MM.1S (cell line): ENCODE measurements around the gene RPS23.

Source experiments
- DNase-seq: peaks from one replicate; pipeline ENCODE4 v3.0.0-alpha.2; 2015
- H2AFZ ChIP-seq: fragments of 300-600 bp; sonication (generic); 2 replicates; pipeline ENCODE4 v1.6.0; 2016; ENCODE audit warnings: antibody characterized with exemption, low read length
- H3F3A ChIP-seq: fragments of 300-600 bp; sonication (generic); 2 replicates; pipeline ENCODE4 v1.6.1; 2016; ENCODE audit warnings: mild to moderate bottlenecking, antibody characterized with exemption, low read length, moderate library complexity, mixed read lengths; ENCODE audit not compliant: insufficient read depth
- H3K27ac ChIP-seq: fragments of 300-600 bp; sonication (generic); 2 replicates; pipeline ENCODE4 v1.5.1; 2016; ENCODE audit warnings: mild to moderate bottlenecking, low read length
- H3K27me3 ChIP-seq: fragments of 300-600 bp; sonication (generic); replicated peaks from 2 replicates; pipeline ENCODE4 v1.6.0; 2016; ENCODE audit warnings: low read length; ENCODE audit not compliant: insufficient read depth
- H3K36me3 ChIP-seq: fragments of 300-600 bp; sonication (generic); replicated peaks from 2 replicates; pipeline ENCODE4 v1.6.1; 2016; ENCODE audit warnings: mild to moderate bottlenecking, low read length, mixed read lengths; ENCODE audit not compliant: insufficient read depth
- H3K4me1 ChIP-seq: fragments of 300-600 bp; sonication (generic); 2 replicates; pipeline ENCODE4 v1.6.1; 2016; ENCODE audit warnings: low read length, mixed read lengths
- H3K4me2 ChIP-seq: fragments of 300-600 bp; sonication (generic); 2 replicates; pipeline ENCODE4 v1.6.0; 2016; ENCODE audit warnings: low read depth, low read length
- H3K4me3 ChIP-seq: fragments of 300-600 bp; sonication (generic); 2 replicates; pipeline ENCODE4 v1.5.1; 2016; ENCODE audit warnings: low read length, mixed read lengths
- H3K79me2 ChIP-seq: fragments of 300-600 bp; sonication (generic); 2 replicates; pipeline ENCODE4 v1.6.1; 2016; ENCODE audit warnings: mixed run types, low read length, mixed read lengths
- H3K9ac ChIP-seq: fragments of 300-600 bp; sonication (generic); 2 replicates; pipeline ENCODE4 v1.6.1; 2016; ENCODE audit warnings: low read length, mixed read lengths
- H3K9me2 ChIP-seq: fragments of 300-600 bp; sonication (generic); replicated peaks from 2 replicates; pipeline ENCODE4 v1.6.1; 2016; ENCODE audit warnings: mild to moderate bottlenecking, low read length, mixed read lengths; ENCODE audit not compliant: insufficient read depth
- H3K9me3 ChIP-seq: fragments of 300-600 bp; sonication (generic); replicated peaks from 2 replicates; pipeline ENCODE4 v1.6.1; 2016; ENCODE audit warnings: mild to moderate bottlenecking, low read length, mixed read lengths; ENCODE audit not compliant: insufficient read depth
- H4K20me1 ChIP-seq: fragments of 300-600 bp; sonication (generic); 2 replicates; pipeline ENCODE4 v1.6.1; 2016; ENCODE audit warnings: mild to moderate bottlenecking, low read length, moderate library complexity, mixed read lengths; ENCODE audit not compliant: insufficient read depth
- EZH2 ChIP-seq: fragments of 300-600 bp; sonication (generic); optimal IDR thresholded peaks from 2 replicates; pipeline ENCODE3; 2017; ENCODE audit warnings: low read depth, mild to moderate bottlenecking, antibody characterized with exemption, low read length, mixed read lengths
- EZH2phosphoT487 ChIP-seq: fragments of 300-600 bp; sonication (generic); IDR thresholded peaks from 2 replicates; pipeline ENCODE4 v1.6.1; 2018; ENCODE audit warnings: antibody characterized with exemption, low read length
- TF ChIP-seq, protein P1 (sequence below): fragments of 300-600 bp; sonication (generic); IDR thresholded peaks from 2 replicates; pipeline ENCODE4 v1.5.1; 2016; ENCODE audit warnings: antibody characterized with exemption, low read length, mixed read lengths

The RPS23 gene

DNA sequence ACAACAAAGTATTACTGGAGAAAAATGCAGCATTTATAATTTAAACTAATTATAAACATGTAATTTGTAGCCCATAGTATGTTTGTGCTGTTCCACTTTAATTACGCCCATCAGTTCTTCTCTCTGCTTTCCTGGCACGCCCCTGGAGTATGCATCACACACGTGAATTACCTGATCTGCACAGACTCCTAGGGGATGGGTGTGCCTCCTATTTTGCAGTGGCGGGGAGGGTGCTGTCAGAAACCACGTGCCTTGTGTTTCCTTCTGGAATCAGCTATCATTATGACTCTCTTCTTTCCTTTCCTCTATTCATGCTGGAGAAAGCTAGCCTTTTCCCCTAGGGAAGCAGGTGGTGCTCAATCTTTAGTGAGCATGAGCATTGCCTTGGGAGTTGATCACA is 43.3 kb downstream of the RPS23 start:
- TF ChIP-seq EZH2 (no peak), EZH2phosphoT487 (no peak)
- TF ChIP-seq, protein P1, sequence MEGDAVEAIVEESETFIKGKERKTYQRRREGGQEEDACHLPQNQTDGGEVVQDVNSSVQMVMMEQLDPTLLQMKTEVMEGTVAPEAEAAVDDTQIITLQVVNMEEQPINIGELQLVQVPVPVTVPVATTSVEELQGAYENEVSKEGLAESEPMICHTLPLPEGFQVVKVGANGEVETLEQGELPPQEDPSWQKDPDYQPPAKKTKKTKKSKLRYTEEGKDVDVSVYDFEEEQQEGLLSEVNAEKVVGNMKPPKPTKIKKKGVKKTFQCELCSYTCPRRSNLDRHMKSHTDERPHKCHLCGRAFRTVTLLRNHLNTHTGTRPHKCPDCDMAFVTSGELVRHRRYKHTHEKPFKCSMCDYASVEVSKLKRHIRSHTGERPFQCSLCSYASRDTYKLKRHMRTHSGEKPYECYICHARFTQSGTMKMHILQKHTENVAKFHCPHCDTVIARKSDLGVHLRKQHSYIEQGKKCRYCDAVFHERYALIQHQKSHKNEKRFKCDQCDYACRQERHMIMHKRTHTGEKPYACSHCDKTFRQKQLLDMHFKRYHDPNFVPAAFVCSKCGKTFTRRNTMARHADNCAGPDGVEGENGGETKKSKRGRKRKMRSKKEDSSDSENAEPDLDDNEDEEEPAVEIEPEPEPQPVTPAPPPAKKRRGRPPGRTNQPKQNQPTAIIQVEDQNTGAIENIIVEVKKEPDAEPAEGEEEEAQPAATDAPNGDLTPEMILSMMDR, result no peak
- Histone ChIP-seq H3K36me3 (no peaks in the 10 kb centered on the region), H3K4me2 (no peak overlapping the region), H2AFZ (no peak overlapping the region), H3F3A (no peaks in the 10 kb centered on the region), H3K9ac (no peak overlapping the region), H3K4me3 (no peak overlapping the region), H3K4me1 (no peaks in the 10 kb centered on the region), H4K20me1 (no peaks in the 10 kb centered on the region), H3K27me3 (no peaks in the 10 kb centered on the region), H3K9me3 (no peaks in the 10 kb centered on the region), H3K79me2 (no peaks in the 10 kb centered on the region), H3K9me2 (no peaks in the 10 kb centered on the region), H3K27ac (no peak overlapping the region)
- no peak for DNase-seq

DNA sequence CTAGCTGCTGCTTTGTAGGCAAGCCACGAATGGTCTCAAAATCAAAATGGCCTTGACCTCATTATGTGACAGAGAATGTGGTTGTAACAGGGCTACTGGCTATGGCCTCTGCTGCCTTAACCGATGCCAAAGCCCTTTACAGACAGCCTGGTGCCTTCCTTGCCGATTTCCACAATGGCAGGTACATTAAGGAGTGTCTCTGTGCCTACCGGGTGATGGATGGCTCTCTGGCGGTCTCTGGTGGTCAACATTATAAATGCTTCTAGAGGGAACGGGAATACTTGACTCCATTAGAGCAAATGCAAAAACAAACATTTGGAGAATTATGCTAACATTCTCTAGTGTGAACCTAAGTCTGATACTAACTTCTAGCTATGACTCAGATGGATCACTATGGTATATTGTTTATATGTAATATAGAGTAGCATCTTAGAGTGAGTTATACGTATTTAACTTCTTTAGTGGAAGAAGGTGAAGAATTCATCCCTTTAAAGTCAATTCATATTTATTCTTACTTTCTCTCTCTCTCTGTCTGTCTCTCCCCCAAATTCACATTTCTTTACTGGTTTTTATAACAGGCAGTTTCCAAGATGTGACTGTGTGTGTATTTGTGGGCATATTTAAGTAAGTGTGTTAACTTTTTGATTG is 52.5 kb downstream of the RPS23 start:
- Histone ChIP-seq H3K27me3 (no peaks in the 10 kb centered on the region), H3F3A (no peaks in the 10 kb centered on the region), H3K9me2 (no peaks in the 10 kb centered on the region), H3K4me2 (no peak overlapping the region), H3K79me2 (no peaks in the 10 kb centered on the region), H3K4me1 (no peaks in the 10 kb centered on the region), H3K36me3 (no peaks in the 10 kb centered on the region), H2AFZ (0 out of 2 replicates have a peak overlapping the region, but pooled peaks have one; percentile 12), H4K20me1 (no peaks in the 10 kb centered on the region), H3K4me3 (no peak overlapping the region), H3K9ac (no peak overlapping the region), H3K27ac (no peak overlapping the region), H3K9me3 (no peaks in the 10 kb centered on the region)
- peak; percentile 61 for DNase-seq
- TF ChIP-seq EZH2phosphoT487, result no peak
- TF ChIP-seq, protein P1, result peak; percentile 93
